Stimulated activated CD4-positive, alpha-beta T cell treated with anti-CD3 and anti-CD28 coated beads, Interleukin-1b, Interleukin-23, amount 100 ng/mL, for 24 hours (primary cell): Measurements from ENCODE around the gene CCDC27.
A peak's percentile ranks its signal among the peaks of the same experiment; 100 is the strongest.
"Not testable (repeated sequence)": the region's sequence is repeated elsewhere in the genome, so short reads cannot be mapped to it uniquely, and the experiment has no call there.

Experiments
- DNase-seq, 4 experiments: peaks; one replicate each; pipeline ENCODE4 v3.0.0-alpha.2; 2020; ENCODE audit warnings: low read depth in 4 of 4, low spot score in 1 of 4

CCDC27 gene

GRCh38 chr1:3788756-3789420 lies 36.6 kb downstream of the CCDC27 start:
- DNase-seq: no peak

GRCh38 chr1:3789421-3790300 lies 37.4 kb downstream of the CCDC27 start:
- DNase-seq: no peak

GRCh38 chr1:3790500-3790923 lies 38.3 kb downstream of the CCDC27 start:
- no peak for DNase-seq

GRCh38 chr1:3790952-3791351 lies 38.7 kb downstream of the CCDC27 start:
- no peak for DNase-seq

- no peak for DNase-seq
Measured at GRCh38 chr1:3795453-3796214, 43.4 kb downstream of the CCDC27 start.

GRCh38 chr1:3796215-3797061 lies 44.2 kb downstream of the CCDC27 start, which contains the start of gene LRRC47:
LRRC47 (minus strand) TSS chr1:3796498; CDS start chr1:3796476, 22 bp downstream.
- peak; percentile 81 to 95 (median 88) for DNase-seq

GRCh38 chr1:3799976-3800685 lies 47.9 kb downstream of the CCDC27 start:
- DNase-seq: no peak

GRCh38 chr1:3800795-3801194 lies 48.5 kb downstream of the CCDC27 start:
- not testable (repeated sequence) for DNase-seq

- DNase-seq: no peak
Measured at GRCh38 chr1:3803905-3804626, 51.8 kb downstream of the CCDC27 start.

GRCh38 chr1:3804627-3804944 lies 52.3 kb downstream of the CCDC27 start:
- DNase-seq: not testable (repeated sequence)

- no peak for DNase-seq
Measured at GRCh38 chr1:3805038-3805437, 52.8 kb downstream of the CCDC27 start.

- DNase-seq: no peak
Measured at GRCh38 chr1:3807769-3808168, 55.5 kb downstream of the CCDC27 start.

- no peak for DNase-seq
Measured at GRCh38 chr1:3809680-3810079, 57.4 kb downstream of the CCDC27 start.

GRCh38 chr1:3810149-3810761 lies 58.0 kb downstream of the CCDC27 start:
- DNase-seq: not testable (repeated sequence)

- no peak for DNase-seq
Measured at GRCh38 chr1:3811595-3811911, 59.3 kb downstream of the CCDC27 start.

- DNase-seq: no peak
Measured at GRCh38 chr1:3814065-3814464, 61.8 kb downstream of the CCDC27 start.

GRCh38 chr1:3814771-3815561 lies 62.7 kb downstream of the CCDC27 start:
- no peak for DNase-seq

- DNase-seq: no peak
Measured at GRCh38 chr1:3816331-3817137, 64.3 kb downstream of the CCDC27 start.
